ENCODE data around the gene GLI3.

DNA sequence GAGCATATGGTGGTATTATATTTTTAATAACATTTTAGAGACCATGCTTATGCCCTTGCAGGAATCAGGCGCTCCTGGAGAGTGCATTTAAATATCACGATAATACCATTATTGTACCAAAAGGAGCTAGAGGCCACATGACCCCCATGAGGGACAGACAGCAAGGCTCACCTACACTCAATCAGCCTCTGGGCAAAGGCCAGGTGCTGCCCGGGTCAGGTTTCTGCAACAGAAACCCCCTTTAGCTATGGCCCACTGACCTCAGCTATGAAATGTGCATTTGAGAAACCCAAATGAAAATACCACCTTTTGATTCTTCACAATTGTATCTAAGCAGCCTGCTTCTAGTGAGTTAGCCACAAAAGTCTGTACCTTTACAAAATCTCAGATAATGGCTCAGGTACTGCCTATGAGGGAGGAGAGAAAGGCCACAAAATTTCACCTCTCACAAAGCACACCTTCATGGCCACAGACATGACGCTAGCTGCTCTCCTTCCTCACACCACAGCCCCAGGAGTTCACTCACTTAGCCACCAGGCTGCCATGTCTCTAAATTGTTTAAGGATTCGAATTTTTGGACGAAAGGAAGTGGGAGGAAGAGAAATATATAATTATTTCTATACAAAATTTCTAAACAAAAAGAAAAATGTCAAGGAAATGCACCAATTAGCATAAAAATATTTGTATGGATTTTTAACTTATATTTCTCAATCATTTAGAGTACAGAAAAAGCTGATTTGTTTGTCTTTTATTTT, 79.9 kb downstream of the GLI3 start:
- TF ChIP-seq ZNF274 (IDR thresholded peaks at IDR 0.05; ENCODE audit: low read depth, low read length) (no peak), YY1 (IDR thresholded peaks at IDR 0.05; ENCODE audit: insufficient read depth, insufficient read length) (no peak), SUZ12 (IDR thresholded peaks at IDR 0.05; ENCODE audit: extremely low read depth, insufficient read depth, insufficient read length) (no peak)
